HUES48 (cell line): ENCODE measurements around the gene ANP32D.
"Not testable (repeated sequence)": the region's sequence is repeated elsewhere in the genome, so short reads cannot be mapped to it uniquely, and the experiment has no call there.

Experiments
- H3K27ac ChIP-seq: one replicate; pipeline ENCODE4 v1.7.0; 2013; ENCODE audit warnings: low read depth, low read length, inconsistent platforms
- H3K27me3 ChIP-seq: 2 replicates; pipeline ENCODE4 v1.6.1; 2013; ENCODE audit warnings: mild to moderate bottlenecking, low read length; ENCODE audit not compliant: control insufficient read depth, insufficient read depth
- H3K36me3 ChIP-seq: 2 replicates; pipeline ENCODE4 v1.6.1; 2013; ENCODE audit warnings: low read length; ENCODE audit not compliant: control insufficient read depth, insufficient read depth
- H3K4me1 ChIP-seq: 2 replicates; pipeline ENCODE4 v1.6.1; 2013; ENCODE audit warnings: mild to moderate bottlenecking, low read length; ENCODE audit not compliant: control insufficient read depth, insufficient read depth
- H3K4me3 ChIP-seq: 2 replicates; pipeline ENCODE4 v1.5.1; 2013; ENCODE audit warnings: mild to moderate bottlenecking, low read depth, low read length
- H3K9ac ChIP-seq: 2 replicates; pipeline ENCODE4 v1.6.1; 2013; ENCODE audit warnings: mild to moderate bottlenecking, low read depth, low read length, moderate library complexity
- H3K9me3 ChIP-seq: 2 replicates; pipeline ENCODE4 v1.6.1; 2013; ENCODE audit warnings: low read length; ENCODE audit not compliant: control insufficient read depth, insufficient read depth

Gene ANP32D

DNA sequence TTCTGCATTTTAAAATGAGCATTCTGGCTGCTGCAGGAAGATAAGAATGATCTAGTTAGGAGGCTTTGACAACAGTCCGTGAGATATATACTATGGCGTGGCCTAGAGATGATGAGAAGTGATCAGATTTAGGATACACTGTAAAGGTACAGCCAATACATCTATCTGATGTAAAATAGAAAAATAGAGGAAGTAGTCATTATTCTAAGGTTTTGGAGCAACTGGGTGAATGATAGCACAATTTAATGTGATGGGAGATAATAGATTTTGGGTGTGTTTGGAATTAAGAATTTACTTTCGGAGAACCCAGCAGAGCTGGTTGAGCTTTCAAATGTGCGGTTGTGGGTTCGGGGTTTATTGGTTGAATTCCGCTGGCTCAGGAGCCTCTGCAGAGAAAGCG is at the start of gene ANP32D:
Gene ANP32D (plus strand): TSS at position 301 of the 400 bp plus-strand sequence. CDS start 106 bp downstream, outside the sequence.
- Histone ChIP-seq H3K36me3 (no peaks in the 10 kb centered on the region), H3K9ac (no peak within 1 kb of the TSS), H3K4me1 (no peaks in the 10 kb centered on the region), H3K4me3 (no peak within 1 kb of the TSS), H3K27me3 (no peaks in the 10 kb centered on the region), H3K27ac (no peak within 1 kb of the TSS), H3K9me3 (peaks cover 64% of the 10 kb centered on the region)

DNA sequence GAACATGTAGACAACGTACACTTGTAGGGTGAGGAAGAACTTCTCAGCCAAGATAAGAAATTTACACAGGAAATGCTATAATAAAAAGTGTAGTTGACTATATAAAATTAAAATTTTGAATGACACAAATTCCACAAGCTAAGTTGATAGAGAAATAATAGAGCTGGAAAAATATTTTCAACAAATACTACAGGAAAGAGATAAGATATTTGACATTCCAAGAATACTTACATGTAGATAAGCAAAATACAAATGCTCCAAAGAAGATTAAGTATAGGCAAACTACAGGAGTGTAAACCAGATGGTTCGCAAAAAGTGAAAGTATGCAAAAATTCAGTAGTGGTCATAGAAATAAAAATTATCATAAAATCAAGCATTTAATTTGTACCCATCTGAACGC is 49.2 kb upstream of the ANP32D start:
- H3K27ac ChIP-seq = no peak overlapping the region
- H3K9me3 ChIP-seq = peaks cover 4% of the 10 kb centered on the region; the same call in 1 of the 2 replicates
- H3K4me3 ChIP-seq = no peak overlapping the region
- H3K4me1 ChIP-seq = peaks cover 11% of the 10 kb centered on the region; the same call in 1 of the 2 replicates
- H3K9ac ChIP-seq = no peak overlapping the region
- H3K27me3 ChIP-seq = peaks cover 38% of the 10 kb centered on the region
- no peaks in the 10 kb centered on the region for H3K36me3 ChIP-seq

DNA sequence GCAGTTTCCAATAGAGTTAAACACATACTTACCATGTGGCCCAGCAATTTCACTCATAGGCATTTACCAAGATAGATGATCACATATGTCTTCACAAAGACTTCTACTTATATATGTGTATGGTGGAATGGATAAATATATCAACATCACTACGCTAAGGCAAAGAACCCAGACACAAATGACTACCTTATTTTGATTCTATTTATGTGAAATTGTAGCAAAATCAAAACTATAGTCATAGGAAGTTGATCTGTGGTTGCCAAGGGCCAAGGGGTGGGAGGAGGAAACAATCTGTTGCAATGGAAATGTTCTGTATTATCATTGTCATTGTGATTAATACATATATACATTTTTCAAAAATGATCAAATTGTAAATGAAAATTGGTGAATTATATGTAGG is 47.7 kb upstream of the ANP32D start:
- peaks cover 11% of the 10 kb centered on the region; the same call in 1 of the 2 replicates for H3K4me1 ChIP-seq
- H3K27me3 ChIP-seq = peaks cover 26% of the 10 kb centered on the region
- no peak overlapping the region for H3K9ac ChIP-seq
- H3K36me3 ChIP-seq = no peaks in the 10 kb centered on the region
- H3K9me3 ChIP-seq = peaks cover 4% of the 10 kb centered on the region; the same call in 1 of the 2 replicates
- H3K27ac ChIP-seq = no peak overlapping the region
- H3K4me3 ChIP-seq = no peak overlapping the region

DNA sequence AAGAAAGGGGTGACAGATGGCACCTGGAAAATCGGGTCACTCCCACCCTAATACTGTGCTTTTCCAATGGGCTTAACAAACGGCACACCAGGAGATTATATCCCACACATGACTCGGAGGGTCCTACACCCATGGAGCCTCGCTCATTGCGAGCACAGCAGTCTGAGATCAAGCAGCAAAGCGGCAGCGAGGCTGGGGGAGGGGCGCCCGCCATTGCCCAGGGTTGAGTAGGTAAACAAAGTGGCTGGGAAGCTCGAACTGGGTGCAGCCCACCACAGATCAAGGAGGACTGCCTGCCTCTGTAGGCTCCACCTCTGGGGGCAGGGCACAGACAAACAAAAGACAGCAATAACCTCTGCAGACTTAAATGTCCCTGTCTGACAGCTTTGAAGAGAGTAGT is 38.3 kb upstream of the ANP32D start:
- H3K9me3 ChIP-seq = peaks cover 15% of the 10 kb centered on the region
- H3K36me3 ChIP-seq, H3K27ac ChIP-seq, H3K9ac ChIP-seq, H3K27me3 ChIP-seq, H3K4me1 ChIP-seq, H3K4me3 ChIP-seq: not testable (repeated sequence)

DNA sequence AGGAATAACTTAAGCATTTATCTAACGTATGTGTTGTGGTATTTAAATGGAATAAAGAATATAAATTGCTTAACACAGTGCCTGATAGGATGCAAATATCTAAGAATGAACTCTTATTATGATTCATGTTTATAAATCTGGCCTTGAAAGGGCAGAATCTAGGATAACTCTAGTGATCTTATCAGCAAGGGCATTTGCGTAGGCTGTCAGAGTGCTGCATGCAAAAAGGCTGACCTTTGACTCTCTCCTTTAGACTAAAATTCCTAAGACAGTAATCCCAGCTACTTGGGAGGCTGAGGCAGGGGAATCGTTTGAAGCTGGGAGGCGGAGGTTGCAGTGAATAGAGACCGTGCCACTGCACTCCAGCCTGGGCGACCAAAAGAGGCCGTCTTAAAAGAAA is 31.3 kb upstream of the ANP32D start:
- H3K27me3 ChIP-seq = no peaks in the 10 kb centered on the region
- H3K4me1 ChIP-seq = peaks cover 5% of the 10 kb centered on the region; the same call in 1 of the 2 replicates
- peaks cover 7% of the 10 kb centered on the region; the same call in 1 of the 2 replicates for H3K9me3 ChIP-seq
- no peaks in the 10 kb centered on the region for H3K36me3 ChIP-seq
- no peak overlapping the region for H3K9ac ChIP-seq
- no peak overlapping the region for H3K4me3 ChIP-seq
- H3K27ac ChIP-seq = no peak overlapping the region

DNA sequence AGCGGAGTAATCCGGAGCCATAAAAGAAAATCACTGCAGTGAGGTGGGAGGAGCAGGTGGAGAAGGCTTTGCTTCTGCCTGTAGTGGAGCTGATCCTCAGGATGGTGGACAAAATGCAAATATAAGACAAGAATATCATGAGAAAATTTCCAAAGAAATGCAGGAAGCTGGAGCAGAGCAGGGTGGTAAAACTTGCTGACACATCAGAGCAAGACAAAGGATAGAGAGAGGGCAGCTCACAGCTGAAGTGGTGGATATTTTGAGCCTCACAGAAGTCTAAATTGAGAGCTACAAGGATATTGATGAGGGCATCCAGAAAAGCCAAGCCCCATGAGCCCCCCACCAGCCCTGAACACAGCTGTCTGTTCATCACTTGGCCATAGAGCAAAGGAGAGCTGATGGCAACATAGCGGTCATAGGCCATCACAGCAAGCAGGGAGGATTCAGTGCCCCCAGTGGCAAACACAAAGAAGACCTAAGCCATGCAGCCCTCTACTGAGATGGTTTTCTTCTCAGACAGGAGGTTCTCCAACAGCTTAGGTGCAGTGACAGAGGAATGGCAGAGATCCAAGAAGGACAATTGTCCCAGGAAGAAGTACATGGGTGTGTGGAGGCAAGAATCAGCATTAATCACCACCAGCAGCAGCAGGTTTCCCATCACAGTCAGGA is 30.0 kb upstream of the ANP32D start:
- H3K9ac ChIP-seq = no peak overlapping the region
- peaks cover 8% of the 10 kb centered on the region; the same call in 1 of the 2 replicates for H3K4me1 ChIP-seq
- peaks cover 7% of the 10 kb centered on the region; the same call in 1 of the 2 replicates for H3K9me3 ChIP-seq
- H3K27me3 ChIP-seq = no peaks in the 10 kb centered on the region
- H3K36me3 ChIP-seq = no peaks in the 10 kb centered on the region
- H3K27ac ChIP-seq = no peak overlapping the region
- H3K4me3 ChIP-seq = no peak overlapping the region

DNA sequence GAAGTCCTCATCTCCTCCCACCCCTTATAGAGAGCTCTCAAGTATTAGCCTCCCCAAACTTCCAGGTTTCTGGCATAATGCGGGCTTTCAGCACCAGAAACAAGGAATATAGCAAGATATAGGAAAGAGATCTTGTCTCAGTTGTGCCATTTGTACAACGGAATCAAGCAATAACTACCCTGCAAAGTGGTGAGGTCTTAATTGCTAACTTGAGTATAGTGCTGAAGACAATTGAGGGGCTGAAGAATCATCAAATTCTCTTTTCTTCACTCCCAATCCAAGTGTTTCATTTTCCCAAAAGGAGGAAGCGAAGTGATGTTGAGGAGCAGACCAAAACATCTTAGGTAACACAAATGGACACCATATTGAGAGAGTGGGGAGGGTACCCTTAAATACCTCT is 26.8 kb upstream of the ANP32D start:
- H3K9me3 ChIP-seq = peaks cover 6% of the 10 kb centered on the region; the same call in 1 of the 2 replicates
- H3K36me3 ChIP-seq = no peaks in the 10 kb centered on the region
- peaks cover 8% of the 10 kb centered on the region; the same call in 1 of the 2 replicates for H3K4me1 ChIP-seq
- no peak overlapping the region for H3K27ac ChIP-seq
- no peak overlapping the region for H3K4me3 ChIP-seq
- H3K27me3 ChIP-seq = no peaks in the 10 kb centered on the region
- no peak overlapping the region for H3K9ac ChIP-seq

DNA sequence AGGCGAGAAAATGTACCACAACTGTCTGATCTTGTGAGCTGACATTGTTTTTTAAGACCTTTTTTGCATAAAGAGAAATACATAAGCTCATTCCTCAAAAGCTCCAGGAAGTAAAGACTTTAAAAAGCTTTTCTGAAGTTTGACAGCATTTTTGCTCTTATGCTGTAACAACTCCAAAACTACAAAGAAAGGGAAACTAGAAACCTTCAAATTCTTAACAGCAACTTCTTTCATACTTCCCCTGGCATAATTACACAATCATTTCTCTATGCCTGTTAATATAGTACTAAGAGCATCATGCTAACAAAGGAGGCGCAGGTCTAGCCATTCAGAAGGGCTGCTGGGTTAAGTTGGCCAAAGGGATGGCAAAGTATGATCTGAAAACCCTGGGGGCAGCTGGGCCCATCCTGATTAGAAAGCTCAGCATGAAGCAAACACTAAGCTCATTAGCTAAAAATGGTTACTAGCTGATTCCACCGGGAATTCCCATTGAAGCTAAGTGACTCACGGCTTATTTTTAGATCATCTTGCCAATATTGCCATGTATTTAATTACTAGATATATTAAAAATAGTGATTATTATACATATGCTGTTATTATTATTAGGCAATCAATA is 26.1 kb upstream of the ANP32D start:
- H3K27ac ChIP-seq = peak overlapping the region; percentile 39
- peaks cover 5% of the 10 kb centered on the region; the same call in 1 of the 2 replicates for H3K9me3 ChIP-seq
- H3K27me3 ChIP-seq = no peaks in the 10 kb centered on the region
- H3K4me3 ChIP-seq = no peak overlapping the region
- H3K36me3 ChIP-seq = no peaks in the 10 kb centered on the region
- H3K9ac ChIP-seq = no peak overlapping the region
- H3K4me1 ChIP-seq = peaks cover 8% of the 10 kb centered on the region; the same call in 1 of the 2 replicates

DNA sequence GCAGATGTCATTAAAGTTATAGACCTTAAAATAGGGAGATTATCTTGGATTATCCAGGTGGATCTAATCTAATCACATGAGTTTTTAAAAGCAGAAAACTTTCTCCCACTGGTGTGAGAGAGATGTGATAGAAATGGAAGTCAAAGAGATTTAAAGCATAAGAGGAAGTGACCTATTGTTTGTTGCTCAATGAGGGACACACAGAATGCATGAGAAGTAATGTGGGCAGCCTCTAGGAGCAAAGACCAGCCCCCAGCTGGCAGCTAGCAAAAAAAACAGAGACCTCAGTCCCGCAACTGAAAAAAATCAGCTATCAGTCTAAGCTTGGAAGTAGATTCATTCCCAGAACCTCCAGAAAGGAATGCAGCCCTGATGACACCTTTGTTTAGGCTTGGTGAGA is 24.6 kb upstream of the ANP32D start:
- H3K27me3 ChIP-seq = no peaks in the 10 kb centered on the region
- no peak overlapping the region for H3K4me3 ChIP-seq
- peaks cover 5% of the 10 kb centered on the region; the same call in 1 of the 2 replicates for H3K9me3 ChIP-seq
- H3K36me3 ChIP-seq = no peaks in the 10 kb centered on the region
- no peak overlapping the region for H3K27ac ChIP-seq
- H3K9ac ChIP-seq = no peak overlapping the region
- peaks cover 8% of the 10 kb centered on the region; the same call in 1 of the 2 replicates for H3K4me1 ChIP-seq

DNA sequence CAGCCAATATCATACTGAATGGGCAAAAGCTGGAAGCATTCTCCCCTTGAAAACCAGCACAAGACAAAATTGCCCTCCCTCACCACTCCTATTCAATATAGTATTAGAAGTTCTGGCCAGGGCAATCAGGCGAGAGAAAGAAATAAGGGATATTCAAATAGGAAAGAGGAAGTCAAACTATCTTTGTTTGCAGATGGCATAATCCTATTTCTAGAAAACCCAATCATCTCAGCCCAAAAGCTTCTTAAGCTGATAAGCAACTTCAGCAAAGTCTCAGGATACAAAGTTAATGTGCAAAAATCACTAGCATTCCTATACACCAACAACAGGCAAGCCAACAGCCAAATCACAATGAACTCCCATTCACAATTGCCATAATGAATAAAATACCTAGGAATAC is 21.0 kb upstream of the ANP32D start:
- H3K9me3 ChIP-seq = peaks cover 5% of the 10 kb centered on the region; the same call in 1 of the 2 replicates
- H3K9ac ChIP-seq = no peak overlapping the region
- no peak overlapping the region for H3K4me3 ChIP-seq
- H3K36me3 ChIP-seq = no peaks in the 10 kb centered on the region
- no peaks in the 10 kb centered on the region; the same call in 1 of the 2 replicates for H3K4me1 ChIP-seq
- no peaks in the 10 kb centered on the region for H3K27me3 ChIP-seq
- no peak overlapping the region for H3K27ac ChIP-seq

DNA sequence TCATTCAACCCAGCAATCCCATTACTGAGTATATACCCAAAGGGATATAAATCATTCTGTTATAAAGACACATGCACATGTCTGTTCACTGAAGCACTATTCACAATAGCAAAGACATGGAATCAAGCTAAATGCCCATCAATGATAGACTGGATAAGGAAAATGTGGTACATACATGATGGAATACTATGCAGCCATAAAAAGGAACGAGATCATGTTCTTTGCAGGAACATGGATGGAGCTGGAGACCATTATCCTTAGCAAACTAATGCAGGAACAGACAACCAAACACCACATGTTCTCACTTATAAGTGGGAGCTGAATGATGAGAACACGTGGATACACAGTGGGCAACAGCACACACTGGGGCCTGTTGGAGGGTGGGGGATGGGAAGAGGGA is 19.4 kb upstream of the ANP32D start:
- not testable (repeated sequence) for H3K27me3 ChIP-seq, H3K9me3 ChIP-seq, H3K4me1 ChIP-seq, H3K27ac ChIP-seq, H3K9ac ChIP-seq, H3K36me3 ChIP-seq, H3K4me3 ChIP-seq
